Measurements from ENCODE around the gene PTOV1.

DNA sequence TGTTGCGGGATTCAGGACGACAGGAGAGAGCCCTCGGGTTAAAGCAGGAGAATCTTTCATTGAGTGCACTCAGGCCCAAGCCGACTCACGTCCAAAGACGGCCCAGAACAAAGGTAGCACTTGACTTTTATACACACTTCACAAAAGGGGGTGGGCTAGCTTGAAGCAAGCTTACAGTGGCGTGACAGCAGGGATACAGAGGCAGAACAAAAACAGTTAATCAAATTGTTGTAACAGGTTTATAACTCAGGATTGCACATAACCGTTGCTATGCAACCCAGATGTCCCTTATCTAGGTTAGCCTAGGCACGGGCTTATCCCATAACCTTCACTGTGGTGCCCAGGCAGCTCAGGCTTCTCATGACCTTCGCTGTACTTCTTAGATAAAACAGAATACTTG, 30.8 kb upstream of the PTOV1 start:
- TF ChIP-seq ZNF343 (CRISPR knock-in tag; IDR thresholded peaks at IDR 0.05) (no peak), TBP (CRISPR knock-in tag; IDR thresholded peaks at IDR 0.05) (no peak), ARID2 (CRISPR knock-in tag; IDR thresholded peaks at IDR 0.05; ENCODE audit: borderline replicate concordance) (no peak), RFXANK (CRISPR knock-in tag; IDR thresholded peaks at IDR 0.05) (no peak), RXRA (CRISPR knock-in tag; IDR thresholded peaks at IDR 0.05) (no peak), CHCHD3 (CRISPR knock-in tag; IDR thresholded peaks at IDR 0.05) (no peak), EP300 (IDR thresholded peaks at IDR 0.05; ENCODE audit: low read depth in 2 of 2, low read length in 2 of 2) (no peak), EP300 (CRISPR knock-in tag; IDR thresholded peaks at IDR 0.05; ENCODE audit: borderline replicate concordance) (no peak), ZNF501 (CRISPR knock-in tag; IDR thresholded peaks at IDR 0.05) (no peak), MTF1 (CRISPR knock-in tag; IDR thresholded peaks at IDR 0.05) (no peak)
- TF ChIP-seq, protein P1, sequence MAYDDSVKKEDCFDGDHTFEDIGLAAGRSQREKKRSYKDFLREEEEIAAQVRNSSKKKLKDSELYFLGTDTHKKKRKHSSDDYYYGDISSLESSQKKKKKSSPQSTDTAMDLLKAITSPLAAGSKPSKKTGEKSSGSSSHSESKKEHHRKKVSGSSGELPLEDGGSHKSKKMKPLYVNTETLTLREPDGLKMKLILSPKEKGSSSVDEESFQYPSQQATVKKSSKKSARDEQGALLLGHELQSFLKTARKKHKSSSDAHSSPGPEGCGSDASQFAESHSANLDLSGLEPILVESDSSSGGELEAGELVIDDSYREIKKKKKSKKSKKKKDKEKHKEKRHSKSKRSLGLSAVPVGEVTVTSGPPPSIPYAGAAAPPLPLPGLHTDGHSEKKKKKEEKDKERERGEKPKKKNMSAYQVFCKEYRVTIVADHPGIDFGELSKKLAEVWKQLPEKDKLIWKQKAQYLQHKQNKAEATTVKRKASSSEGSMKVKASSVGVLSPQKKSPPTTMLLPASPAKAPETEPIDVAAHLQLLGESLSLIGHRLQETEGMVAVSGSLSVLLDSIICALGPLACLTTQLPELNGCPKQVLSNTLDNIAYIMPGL (CRISPR knock-in tag; IDR thresholded peaks at IDR 0.05; ENCODE audit: borderline replicate concordance in 1 of 2, low read depth in 1 of 2), result no peak
- TF ChIP-seq, protein P2, sequence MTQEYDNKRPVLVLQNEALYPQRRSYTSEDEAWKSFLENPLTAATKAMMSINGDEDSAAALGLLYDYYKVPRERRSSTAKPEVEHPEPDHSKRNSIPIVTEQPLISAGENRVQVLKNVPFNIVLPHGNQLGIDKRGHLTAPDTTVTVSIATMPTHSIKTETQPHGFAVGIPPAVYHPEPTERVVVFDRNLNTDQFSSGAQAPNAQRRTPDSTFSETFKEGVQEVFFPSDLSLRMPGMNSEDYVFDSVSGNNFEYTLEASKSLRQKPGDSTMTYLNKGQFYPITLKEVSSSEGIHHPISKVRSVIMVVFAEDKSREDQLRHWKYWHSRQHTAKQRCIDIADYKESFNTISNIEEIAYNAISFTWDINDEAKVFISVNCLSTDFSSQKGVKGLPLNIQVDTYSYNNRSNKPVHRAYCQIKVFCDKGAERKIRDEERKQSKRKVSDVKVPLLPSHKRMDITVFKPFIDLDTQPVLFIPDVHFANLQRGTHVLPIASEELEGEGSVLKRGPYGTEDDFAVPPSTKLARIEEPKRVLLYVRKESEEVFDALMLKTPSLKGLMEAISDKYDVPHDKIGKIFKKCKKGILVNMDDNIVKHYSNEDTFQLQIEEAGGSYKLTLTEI (CRISPR knock-in tag; conservative IDR thresholded peaks at IDR 0.05), result no peak
- TF ChIP-seq, protein P3, sequence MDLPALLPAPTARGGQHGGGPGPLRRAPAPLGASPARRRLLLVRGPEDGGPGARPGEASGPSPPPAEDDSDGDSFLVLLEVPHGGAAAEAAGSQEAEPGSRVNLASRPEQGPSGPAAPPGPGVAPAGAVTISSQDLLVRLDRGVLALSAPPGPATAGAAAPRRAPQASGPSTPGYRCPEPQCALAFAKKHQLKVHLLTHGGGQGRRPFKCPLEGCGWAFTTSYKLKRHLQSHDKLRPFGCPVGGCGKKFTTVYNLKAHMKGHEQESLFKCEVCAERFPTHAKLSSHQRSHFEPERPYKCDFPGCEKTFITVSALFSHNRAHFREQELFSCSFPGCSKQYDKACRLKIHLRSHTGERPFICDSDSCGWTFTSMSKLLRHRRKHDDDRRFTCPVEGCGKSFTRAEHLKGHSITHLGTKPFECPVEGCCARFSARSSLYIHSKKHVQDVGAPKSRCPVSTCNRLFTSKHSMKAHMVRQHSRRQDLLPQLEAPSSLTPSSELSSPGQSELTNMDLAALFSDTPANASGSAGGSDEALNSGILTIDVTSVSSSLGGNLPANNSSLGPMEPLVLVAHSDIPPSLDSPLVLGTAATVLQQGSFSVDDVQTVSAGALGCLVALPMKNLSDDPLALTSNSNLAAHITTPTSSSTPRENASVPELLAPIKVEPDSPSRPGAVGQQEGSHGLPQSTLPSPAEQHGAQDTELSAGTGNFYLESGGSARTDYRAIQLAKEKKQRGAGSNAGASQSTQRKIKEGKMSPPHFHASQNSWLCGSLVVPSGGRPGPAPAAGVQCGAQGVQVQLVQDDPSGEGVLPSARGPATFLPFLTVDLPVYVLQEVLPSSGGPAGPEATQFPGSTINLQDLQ (CRISPR knock-in tag; IDR thresholded peaks at IDR 0.05), result no peak
- TF ChIP-seq, protein P4, sequence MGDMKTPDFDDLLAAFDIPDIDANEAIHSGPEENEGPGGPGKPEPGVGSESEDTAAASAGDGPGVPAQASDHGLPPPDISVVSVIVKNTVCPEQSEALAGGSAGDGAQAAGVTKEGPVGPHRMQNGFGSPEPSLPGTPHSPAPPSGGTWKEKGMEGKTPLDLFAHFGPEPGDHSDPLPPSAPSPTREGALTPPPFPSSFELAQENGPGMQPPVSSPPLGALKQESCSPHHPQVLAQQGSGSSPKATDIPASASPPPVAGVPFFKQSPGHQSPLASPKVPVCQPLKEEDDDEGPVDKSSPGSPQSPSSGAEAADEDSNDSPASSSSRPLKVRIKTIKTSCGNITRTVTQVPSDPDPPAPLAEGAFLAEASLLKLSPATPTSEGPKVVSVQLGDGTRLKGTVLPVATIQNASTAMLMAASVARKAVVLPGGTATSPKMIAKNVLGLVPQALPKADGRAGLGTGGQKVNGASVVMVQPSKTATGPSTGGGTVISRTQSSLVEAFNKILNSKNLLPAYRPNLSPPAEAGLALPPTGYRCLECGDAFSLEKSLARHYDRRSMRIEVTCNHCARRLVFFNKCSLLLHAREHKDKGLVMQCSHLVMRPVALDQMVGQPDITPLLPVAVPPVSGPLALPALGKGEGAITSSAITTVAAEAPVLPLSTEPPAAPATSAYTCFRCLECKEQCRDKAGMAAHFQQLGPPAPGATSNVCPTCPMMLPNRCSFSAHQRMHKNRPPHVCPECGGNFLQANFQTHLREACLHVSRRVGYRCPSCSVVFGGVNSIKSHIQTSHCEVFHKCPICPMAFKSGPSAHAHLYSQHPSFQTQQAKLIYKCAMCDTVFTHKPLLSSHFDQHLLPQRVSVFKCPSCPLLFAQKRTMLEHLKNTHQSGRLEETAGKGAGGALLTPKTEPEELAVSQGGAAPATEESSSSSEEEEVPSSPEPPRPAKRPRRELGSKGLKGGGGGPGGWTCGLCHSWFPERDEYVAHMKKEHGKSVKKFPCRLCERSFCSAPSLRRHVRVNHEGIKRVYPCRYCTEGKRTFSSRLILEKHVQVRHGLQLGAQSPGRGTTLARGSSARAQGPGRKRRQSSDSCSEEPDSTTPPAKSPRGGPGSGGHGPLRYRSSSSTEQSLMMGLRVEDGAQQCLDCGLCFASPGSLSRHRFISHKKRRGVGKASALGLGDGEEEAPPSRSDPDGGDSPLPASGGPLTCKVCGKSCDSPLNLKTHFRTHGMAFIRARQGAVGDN (CRISPR knock-in tag; IDR thresholded peaks at IDR 0.05), result no peak
- TF ChIP-seq, protein P5, sequence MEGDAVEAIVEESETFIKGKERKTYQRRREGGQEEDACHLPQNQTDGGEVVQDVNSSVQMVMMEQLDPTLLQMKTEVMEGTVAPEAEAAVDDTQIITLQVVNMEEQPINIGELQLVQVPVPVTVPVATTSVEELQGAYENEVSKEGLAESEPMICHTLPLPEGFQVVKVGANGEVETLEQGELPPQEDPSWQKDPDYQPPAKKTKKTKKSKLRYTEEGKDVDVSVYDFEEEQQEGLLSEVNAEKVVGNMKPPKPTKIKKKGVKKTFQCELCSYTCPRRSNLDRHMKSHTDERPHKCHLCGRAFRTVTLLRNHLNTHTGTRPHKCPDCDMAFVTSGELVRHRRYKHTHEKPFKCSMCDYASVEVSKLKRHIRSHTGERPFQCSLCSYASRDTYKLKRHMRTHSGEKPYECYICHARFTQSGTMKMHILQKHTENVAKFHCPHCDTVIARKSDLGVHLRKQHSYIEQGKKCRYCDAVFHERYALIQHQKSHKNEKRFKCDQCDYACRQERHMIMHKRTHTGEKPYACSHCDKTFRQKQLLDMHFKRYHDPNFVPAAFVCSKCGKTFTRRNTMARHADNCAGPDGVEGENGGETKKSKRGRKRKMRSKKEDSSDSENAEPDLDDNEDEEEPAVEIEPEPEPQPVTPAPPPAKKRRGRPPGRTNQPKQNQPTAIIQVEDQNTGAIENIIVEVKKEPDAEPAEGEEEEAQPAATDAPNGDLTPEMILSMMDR (CRISPR knock-in tag; IDR thresholded peaks at IDR 0.05), result no peak

Measured in HepG2 (cell line).